Keratinocyte (primary cell): Measurements from ENCODE around the gene CARD9. TPM values are rescaled to one million over a fixed set of nuclear protein-coding genes. Genes with fewer than 3 reads are reported as not detected.

ENCODE experiments used
- DNase-seq: peaks from one replicate; pipeline ENCODE4 v3.0.0-alpha.2; 2011; ENCODE audit warnings: low read depth, missing footprints, low spot score
- FAIRE-seq: peaks from 2 replicates; lab custom pipeline; 2011; peaks lifted over from hg19 to GRCh38; lab: Jason Lieb, UNC
- H2AFZ ChIP-seq: 2 replicates; pipeline ENCODE4 v1.6.0; 2012; ENCODE audit warnings: low read length, control low read depth, inconsistent platforms; ENCODE audit not compliant: control insufficient read depth
- H3K27ac ChIP-seq: 2 replicates; pipeline ENCODE4 v1.5.1; 2011; ENCODE audit warnings: low read length; ENCODE audit not compliant: control insufficient read depth, insufficient read depth
- H3K27me3 ChIP-seq: 3 replicates; pipeline ENCODE4 v1.6.0; 2011; ENCODE audit warnings: low read length; ENCODE audit not compliant: control insufficient read depth, insufficient read depth; ENCODE audit errors: extremely low read depth
- H3K36me3 ChIP-seq, 2 experiments: 2 replicates in 1 of 2; 3 replicates in 1 of 2; pipeline ENCODE4 v1.5.1; 2011; ENCODE audit warnings: low read length in 2 of 2, mild to moderate bottlenecking in 1 of 2; ENCODE audit not compliant: control insufficient read depth in 2 of 2, insufficient read depth in 2 of 2; ENCODE audit errors: extremely low read depth in 1 of 2
- H3K4me1 ChIP-seq: 3 replicates; pipeline ENCODE4 v1.5.1; 2011; ENCODE audit warnings: low read length; ENCODE audit not compliant: control insufficient read depth, insufficient read depth; ENCODE audit errors: extremely low read depth
- H3K4me2 ChIP-seq: 3 replicates; pipeline ENCODE4 v1.6.0; 2011; ENCODE audit warnings: low read depth, low read length; ENCODE audit not compliant: control insufficient read depth, insufficient read depth; ENCODE audit errors: extremely low read depth
- H3K4me3 ChIP-seq, 3 experiments: fragments of 200-600 bp in 1 of 3; sonication (generic) in 1 of 3; 2 replicates in 2 of 3; 3 replicates in 1 of 3; pipeline ENCODE4 v1.5.1; 2011 to 2016; ENCODE audit warnings: low read length in 3 of 3, mild to moderate bottlenecking in 3 of 3, control low read depth in 2 of 3, inconsistent platforms in 1 of 3, low read depth in 1 of 3, mixed read lengths in 1 of 3, mixed run types in 1 of 3, moderate library complexity in 1 of 3; ENCODE audit not compliant: control insufficient read depth in 2 of 3, insufficient read depth in 2 of 3; ENCODE audit errors: extremely low read depth in 1 of 3
- H3K79me2 ChIP-seq: 2 replicates; pipeline ENCODE4 v1.6.0; 2012; ENCODE audit warnings: low read length; ENCODE audit not compliant: control insufficient read depth, insufficient read depth
- H3K9ac ChIP-seq: 3 replicates; pipeline ENCODE4 v1.6.0; 2011; ENCODE audit warnings: low read length; ENCODE audit not compliant: control insufficient read depth, insufficient read depth; ENCODE audit errors: extremely low read depth
- H3K9me1 ChIP-seq: 3 replicates; pipeline ENCODE4 v1.6.0; 2011; ENCODE audit warnings: low read length; ENCODE audit not compliant: control insufficient read depth, insufficient read depth; ENCODE audit errors: extremely low read depth
- H3K9me3 ChIP-seq: 2 replicates; pipeline ENCODE4 v1.5.1; 2012; ENCODE audit warnings: low read depth, low read length; ENCODE audit not compliant: control insufficient read depth
- H4K20me1 ChIP-seq: 3 replicates; pipeline ENCODE4 v1.6.0; 2011; ENCODE audit warnings: low read length; ENCODE audit not compliant: control insufficient read depth, insufficient read depth; ENCODE audit errors: extremely low read depth
- EZH2 ChIP-seq: IDR thresholded peaks from one replicate; pipeline ENCODE4 v1.6.1; 2012; ENCODE audit warnings: inconsistent platforms, mild to moderate bottlenecking, low read length, moderate library complexity
- dilution Hi-C: fragments of 300-500 bp; cut with MboI; formaldehyde crosslinking; loops from one replicate; pipeline ENCODE4 v1.7.0; 2020; ENCODE audit warnings: low sequenced_read_pairs; ENCODE audit not compliant: extremely low pct_ligation_motif_present
- polyA plus RNA-seq, 5 experiments: library from polyadenylated mRNA; depleted of rRNA in 3 of 5; stranded (reverse) in 3 of 5; stranded (forward) in 1 of 5; unstranded in 1 of 5; fragments of >200 nt; gene quantifications; 1 replicate in 1 of 5; 2 replicates in 3 of 5; 3 replicates in 1 of 5; pipeline versions ENCODE4 v1.2.1 to v1.2.3, GENCODE V29; 2011 to 2012; ENCODE audit warnings: missing spikeins in 2 of 5, low read depth in 1 of 5, low replicate concordance in 1 of 5
- TF ChIP-seq, protein P1 (sequence below), 3 experiments: IDR thresholded peaks in 1 of 3; conservative IDR thresholded peaks in 1 of 3; optimal IDR thresholded peaks in 1 of 3; 2 replicates in 2 of 3; 3 replicates in 1 of 3; pipeline versions ENCODE3 to v1.5.1; 2011; ENCODE audit warnings: low read length in 3 of 3, mild to moderate bottlenecking in 3 of 3, moderate library complexity in 2 of 3, control low read depth in 1 of 3, inconsistent platforms in 1 of 3; ENCODE audit not compliant: insufficient read depth in 2 of 3; ENCODE audit errors: extremely low read depth in 1 of 3

CARD9 gene
- polyA plus RNA-seq, 1 donor (not counting 4 experiments of a cell fraction or from before 2014, with no cell fraction given) = 0.07 TPM

DNA sequence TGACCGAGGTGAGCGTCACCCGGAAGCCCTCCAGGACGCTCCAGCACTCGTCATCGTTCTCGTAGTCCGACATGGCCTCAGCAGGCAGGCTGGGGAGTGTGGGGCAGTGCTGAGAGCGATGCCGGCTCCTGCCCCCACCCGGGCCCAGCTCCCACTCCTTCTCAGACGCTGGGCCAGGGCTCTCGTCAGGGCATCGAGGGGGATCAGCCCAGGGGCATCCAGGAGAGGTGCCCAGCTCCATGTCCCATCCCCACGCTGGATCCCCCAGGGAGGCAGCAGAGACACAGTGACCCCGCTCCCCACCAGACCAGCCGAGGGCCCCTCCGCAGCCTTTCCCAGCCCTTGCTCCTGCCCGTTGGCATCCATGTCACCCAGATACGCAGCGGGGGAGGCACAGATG lies 1.5 kb downstream of the CARD9 start:
- Histone ChIP-seq H4K20me1 (peaks cover 2% of the 10 kb centered on the region), H2AFZ (no peak overlapping the region), H3K4me3 (no peak overlapping the region), H3K4me1 (peaks cover 8% of the 10 kb centered on the region), H3K9me3 (no peaks in the 10 kb centered on the region), H3K36me3 (peaks cover 0 to 9% of the 10 kb centered on the region in 2 experiments), H3K27me3 (no peaks in the 10 kb centered on the region), H3K9ac (no peak overlapping the region), H3K4me2 (no peak overlapping the region), H3K9me1 (no peaks in the 10 kb centered on the region), H3K79me2 (no peaks in the 10 kb centered on the region), H3K27ac (no peak overlapping the region)
- TF ChIP-seq, protein P1, sequence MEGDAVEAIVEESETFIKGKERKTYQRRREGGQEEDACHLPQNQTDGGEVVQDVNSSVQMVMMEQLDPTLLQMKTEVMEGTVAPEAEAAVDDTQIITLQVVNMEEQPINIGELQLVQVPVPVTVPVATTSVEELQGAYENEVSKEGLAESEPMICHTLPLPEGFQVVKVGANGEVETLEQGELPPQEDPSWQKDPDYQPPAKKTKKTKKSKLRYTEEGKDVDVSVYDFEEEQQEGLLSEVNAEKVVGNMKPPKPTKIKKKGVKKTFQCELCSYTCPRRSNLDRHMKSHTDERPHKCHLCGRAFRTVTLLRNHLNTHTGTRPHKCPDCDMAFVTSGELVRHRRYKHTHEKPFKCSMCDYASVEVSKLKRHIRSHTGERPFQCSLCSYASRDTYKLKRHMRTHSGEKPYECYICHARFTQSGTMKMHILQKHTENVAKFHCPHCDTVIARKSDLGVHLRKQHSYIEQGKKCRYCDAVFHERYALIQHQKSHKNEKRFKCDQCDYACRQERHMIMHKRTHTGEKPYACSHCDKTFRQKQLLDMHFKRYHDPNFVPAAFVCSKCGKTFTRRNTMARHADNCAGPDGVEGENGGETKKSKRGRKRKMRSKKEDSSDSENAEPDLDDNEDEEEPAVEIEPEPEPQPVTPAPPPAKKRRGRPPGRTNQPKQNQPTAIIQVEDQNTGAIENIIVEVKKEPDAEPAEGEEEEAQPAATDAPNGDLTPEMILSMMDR (optimal IDR thresholded peaks at IDR 0.05 in 1 of 3, IDR thresholded peaks at IDR 0.05 in 1 of 3, conservative IDR thresholded peaks at IDR 0.05 in 1 of 3; ENCODE audit: extremely low read depth in 1 of 3, insufficient read depth in 2 of 3, low read length in 3 of 3) = no peak
- TF ChIP-seq EZH2 = no peak
- no peak for DNase-seq
- dilution Hi-C loops = no loop called here
- FAIRE-seq = no peak

DNA sequence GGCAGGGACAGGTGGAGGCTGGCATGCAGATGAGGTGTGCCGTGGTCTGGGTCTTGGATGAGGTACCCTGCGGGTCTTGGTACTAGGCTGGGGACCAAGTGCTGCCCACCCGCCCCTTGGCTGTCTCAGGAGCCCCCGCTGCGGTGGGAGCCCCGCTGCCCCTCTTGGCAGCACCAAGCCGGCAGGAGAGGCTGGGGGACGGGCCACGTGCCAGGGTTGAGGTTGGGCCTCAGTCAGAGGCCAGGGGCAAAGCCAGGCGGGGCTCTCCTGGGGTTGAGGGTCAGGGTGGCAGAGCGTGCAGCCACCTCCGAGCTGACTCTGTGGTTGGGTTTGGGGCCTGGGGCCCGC lies 2.0 kb downstream of the CARD9 start:
- no peaks in the 10 kb centered on the region for H3K27me3 ChIP-seq
- DNase-seq = no peak
- dilution Hi-C loops = no loop called here
- no peak overlapping the region for H3K4me2 ChIP-seq
- no peak overlapping the region for H3K4me3 ChIP-seq
- H3K4me1 ChIP-seq = peaks cover 8% of the 10 kb centered on the region
- TF ChIP-seq, protein P1 (optimal IDR thresholded peaks at IDR 0.05 in 1 of 3, IDR thresholded peaks at IDR 0.05 in 1 of 3, conservative IDR thresholded peaks at IDR 0.05 in 1 of 3; ENCODE audit: extremely low read depth in 1 of 3, insufficient read depth in 2 of 3, low read length in 3 of 3) = no peak
- no peak overlapping the region for H3K27ac ChIP-seq
- H3K9me3 ChIP-seq = no peaks in the 10 kb centered on the region
- no peak for FAIRE-seq
- no peak overlapping the region for H2AFZ ChIP-seq
- peaks cover 2% of the 10 kb centered on the region for H4K20me1 ChIP-seq
- no peak overlapping the region for H3K9ac ChIP-seq
- H3K36me3 ChIP-seq = peaks cover 0 to 8% of the 10 kb centered on the region in 2 experiments
- no peaks in the 10 kb centered on the region for H3K9me1 ChIP-seq
- no peaks in the 10 kb centered on the region for H3K79me2 ChIP-seq
